ENCODE data around the gene PAK2.
"Not testable (repeated sequence)": the region's sequence is repeated elsewhere in the genome, so short reads cannot be mapped to it uniquely, and the experiment has no call there.

Gene PAK2

DNA sequence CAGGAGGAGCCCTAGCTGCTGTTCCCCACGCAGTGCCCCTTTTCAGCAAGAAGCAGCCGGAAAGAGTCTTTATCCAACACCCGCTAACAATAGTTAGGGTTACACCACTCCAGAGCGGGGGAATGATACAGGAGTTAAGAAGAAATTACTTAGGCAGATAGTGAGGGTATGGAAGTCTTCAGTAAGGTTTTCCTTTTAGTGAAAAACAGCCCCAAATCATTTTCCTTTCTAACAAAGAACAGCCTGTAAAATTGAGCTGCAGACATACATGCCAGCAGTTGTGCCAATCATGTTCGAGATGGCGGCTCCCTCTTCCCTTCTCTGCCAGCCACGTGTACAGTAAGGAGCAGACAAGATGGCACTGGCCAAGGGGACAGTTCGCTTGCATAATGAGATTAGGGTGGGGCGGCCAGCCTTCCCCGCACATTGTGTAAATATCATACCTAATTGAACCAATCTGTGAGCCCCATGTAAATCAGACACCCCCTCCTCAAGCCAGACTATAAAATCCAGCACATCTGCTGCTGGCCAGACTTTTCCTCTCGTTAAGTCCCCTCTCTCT, 109.6 kb downstream of the PAK2 start:
- no peak for DNase-seq

DNA sequence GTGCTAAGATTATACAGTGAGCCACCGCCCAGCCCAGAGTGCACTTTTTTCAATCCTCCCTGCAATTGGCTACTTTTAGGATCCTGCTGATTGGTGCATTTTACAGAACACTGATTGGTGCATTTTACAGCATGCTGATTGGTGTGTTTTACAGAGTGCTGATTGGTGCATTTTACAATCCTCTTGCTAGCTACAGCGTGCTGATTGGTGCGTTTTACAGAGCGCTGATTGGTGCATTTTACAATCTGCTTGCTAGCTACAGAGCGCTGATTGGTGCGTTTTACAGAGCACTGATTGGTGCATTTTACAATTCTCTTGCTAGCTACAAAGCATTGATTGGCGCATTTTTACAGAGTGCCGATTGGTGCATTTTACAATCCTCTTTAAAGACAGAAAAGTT, 123.3 kb downstream of the PAK2 start:
- DNase-seq = not testable (repeated sequence)

- DNase-seq = no peak
Measured at GRCh38 chr3:196867155-196867506, 127.5 kb downstream of the PAK2 start.

DNA sequence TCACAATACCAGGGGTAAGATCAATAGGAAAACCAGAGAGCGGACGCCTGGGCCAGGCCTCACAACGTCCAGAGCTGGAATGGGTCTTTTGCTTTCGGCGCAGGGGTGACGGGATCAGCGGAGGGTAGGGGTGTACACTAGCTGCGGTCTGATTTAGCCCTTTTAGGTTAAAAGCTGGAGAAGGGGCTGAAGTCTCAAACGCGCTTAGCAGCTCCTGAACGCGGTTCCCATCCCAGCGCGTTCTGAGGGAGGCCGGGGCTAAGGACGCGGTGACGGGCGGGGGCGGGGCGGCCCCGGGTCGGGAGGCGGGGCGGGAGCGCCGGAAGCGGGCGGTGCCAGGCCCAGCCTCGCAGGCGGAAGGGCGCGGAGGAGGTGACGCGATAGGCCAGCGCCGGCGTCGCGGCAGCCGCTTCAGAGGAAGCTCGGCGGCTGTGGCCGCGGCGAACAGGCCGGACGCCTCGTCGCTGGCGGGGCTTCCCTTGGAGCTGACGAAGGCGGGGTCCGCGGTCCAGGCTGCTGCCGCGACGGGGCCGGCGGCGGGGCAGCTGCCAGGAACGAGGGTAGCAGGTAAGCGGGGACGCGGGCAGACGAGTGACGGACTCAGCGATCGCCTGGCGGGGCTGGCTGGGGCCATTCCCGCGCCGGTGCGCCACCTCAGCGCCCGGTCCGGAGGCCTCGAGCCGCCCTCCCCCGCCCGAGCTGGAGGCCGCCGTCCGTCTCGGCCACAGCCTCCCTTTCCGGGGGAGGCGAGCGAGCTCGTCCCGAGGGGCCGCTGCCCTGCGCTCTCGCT, 128.0 kb downstream of the PAK2 start, which contains the start of gene SENP5:
TSS of gene SENP5 (plus strand) at position 414 of the 790 bp plus-strand sequence. CDS start 17,262 bp downstream, outside the sequence.
- peak; percentile 66 for DNase-seq

GRCh38 chr3:196868297-196868661, 128.6 kb downstream of the PAK2 start:
- no peak for DNase-seq

- no peak for DNase-seq
Measured at GRCh38 chr3:196872316-196872715, 132.7 kb downstream of the PAK2 start.

DNA sequence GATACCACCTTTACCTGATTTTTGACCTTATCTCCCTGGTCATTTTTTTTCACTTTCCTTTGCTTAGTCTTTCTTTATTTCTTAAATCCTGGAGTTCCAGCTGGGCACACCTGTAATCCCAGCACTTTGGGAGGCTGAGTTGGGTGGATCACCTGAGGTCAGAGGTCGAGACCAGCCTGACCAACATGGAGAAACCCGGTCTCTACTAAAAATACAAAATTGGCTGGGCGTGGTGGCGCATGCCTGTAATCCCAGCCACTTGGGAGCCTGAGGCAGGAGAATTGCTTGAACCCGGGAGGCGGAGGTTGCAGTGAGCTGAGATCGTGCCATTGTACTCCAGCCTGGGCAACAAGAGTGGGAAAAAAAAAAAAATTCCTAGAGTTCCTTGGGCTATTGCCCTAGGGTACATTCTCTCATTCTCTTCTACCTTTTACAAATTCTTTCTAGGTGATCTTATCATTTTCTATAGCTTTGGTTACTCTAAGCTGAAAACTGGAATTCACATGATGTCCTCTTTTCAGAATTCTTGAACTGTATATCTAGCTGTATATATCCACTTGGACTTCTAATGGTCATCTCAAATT, 134.9 kb downstream of the PAK2 start:
- DNase-seq = not testable (repeated sequence)

GRCh38 chr3:196875258-196875657, 135.6 kb downstream of the PAK2 start:
- DNase-seq = no peak
